Left renal pelvis (tissue), 4 donors: Measurements from ENCODE around the gene WLS. TPM values are rescaled to one million over a fixed set of nuclear protein-coding genes. Genes with fewer than 3 reads are reported as not detected.
"Not testable (repeated sequence)": the region's sequence is repeated elsewhere in the genome, so short reads cannot be mapped to it uniquely, and the experiment has no call there.

Experiments
- DNase-seq, 4 donors: peaks; one replicate each; pipeline ENCODE4 v3.0.0-alpha.2; 2013; ENCODE audit warnings: low read depth in 4 of 4, low spot score in 3 of 4
- polyA plus RNA-seq, 4 donors: library from polyadenylated mRNA; unstranded; fragments of 120-200 nt; gene quantifications; one replicate each; pipeline ENCODE4 v1.2.1, GENCODE V29; 2013; ENCODE audit not compliant: insufficient read length in 4 of 4

Gene WLS
- 100 to 1,000 TPM; 123 to 157 (median 145) TPM for polyA plus RNA-seq

DNA sequence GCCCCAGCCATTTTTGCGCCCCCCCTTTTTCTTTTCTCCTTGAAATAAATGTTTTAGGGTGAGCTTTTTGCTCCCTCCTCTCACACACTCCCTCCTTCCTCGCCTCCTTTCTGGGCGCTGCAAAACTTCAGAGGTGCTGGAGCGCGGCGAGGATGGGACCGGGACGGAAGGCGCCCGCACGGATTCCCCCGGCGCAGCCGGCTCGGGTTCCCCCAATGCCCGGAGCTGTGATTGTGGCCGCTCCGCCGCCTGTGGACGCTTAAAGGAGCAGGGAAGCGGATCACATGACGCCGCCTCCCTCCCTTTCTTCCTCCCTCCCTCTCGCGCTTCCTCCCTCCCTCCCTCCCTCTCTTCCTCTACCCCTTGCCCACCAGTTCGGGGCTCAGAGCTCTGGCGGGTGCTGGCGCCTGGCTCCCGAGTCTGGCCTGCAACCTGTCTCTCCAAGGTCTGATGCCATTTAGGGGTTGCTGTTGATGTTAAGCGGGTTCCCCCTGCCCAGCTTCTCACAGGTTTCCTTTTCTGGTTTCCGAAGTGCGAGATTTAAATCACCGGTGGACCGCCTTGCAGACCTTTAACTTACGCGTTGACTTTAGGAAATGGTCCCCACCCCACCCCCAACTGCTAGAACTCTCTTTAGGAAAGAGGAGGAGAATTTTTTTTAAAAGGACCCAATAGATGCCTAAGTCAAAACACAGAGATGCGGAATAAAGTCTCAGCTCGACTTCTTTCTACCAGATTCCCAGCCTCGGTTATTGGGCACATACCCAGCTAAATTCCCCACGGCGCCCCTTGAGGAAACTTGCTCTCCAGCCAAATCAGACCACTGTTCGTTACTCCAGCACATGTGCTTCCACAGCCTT, at the start of gene WLS:
Gene WLS, minus strand, starts transcription at position 235 of the 860 bp plus-strand sequence. Its CDS starts 224 bp downstream, at position 11.
- DNase-seq, result peak in 2 of 4 donors; percentile 74 to 75

DNA sequence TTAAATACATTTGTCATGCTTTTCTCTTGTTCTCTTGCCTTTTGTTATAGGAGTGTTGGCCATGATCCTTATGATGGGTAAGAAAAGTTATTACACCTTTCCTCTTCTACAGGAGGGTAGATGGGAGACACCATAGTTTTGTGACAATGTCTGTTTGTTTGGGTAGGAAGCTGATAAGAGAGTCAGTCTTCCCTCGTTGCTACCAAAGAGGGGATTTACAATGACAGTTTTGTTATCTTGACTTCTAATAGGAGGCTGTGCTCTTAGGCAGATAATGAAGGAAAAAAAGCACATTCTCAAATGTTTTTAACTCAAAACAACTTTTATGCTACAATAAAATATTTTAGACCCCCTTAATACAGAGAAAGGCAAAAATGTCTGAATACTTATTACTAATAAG, 48.0 kb upstream of the WLS start:
- DNase-seq, result no peak

DNA sequence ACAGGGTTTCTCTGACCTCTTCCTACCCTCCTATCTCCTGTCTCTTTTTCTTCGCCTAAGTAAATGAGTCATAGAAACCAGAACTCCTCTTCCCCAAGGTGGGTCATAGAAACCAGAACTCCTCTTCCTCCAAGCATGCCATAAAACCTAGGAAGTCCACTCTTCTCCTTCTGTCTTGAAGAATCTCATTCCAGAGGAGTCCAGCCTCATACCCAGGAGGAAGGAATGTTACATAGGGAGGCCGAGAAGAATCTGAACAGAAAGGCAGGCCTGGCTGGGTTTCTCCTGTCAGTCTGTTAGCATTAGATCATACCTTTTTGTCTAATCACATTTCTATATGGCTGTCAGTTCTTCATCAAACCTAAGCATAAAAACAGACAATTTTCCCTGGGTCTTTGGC, 47.5 kb upstream of the WLS start:
- DNase-seq, result no peak

DNA sequence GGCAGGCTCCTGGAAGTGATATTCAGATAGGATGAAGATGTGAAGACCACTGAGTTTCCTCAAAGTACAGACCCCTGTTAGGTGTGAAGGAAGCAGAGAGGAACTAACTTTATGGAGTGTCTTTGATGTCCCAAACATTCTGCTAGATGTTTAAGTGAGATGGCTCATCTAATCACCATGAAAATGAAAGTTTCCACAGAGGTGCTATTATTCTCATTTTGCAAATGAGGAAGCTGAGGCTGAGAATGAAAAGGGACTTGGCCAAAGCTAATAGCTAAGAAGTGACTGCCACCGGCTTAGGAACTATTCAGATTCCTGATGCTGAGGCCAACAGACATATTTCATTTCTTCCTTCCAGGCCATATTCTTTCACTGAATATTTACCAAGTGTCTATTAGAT, 45.9 kb upstream of the WLS start:
- DNase-seq, result no peak

DNA sequence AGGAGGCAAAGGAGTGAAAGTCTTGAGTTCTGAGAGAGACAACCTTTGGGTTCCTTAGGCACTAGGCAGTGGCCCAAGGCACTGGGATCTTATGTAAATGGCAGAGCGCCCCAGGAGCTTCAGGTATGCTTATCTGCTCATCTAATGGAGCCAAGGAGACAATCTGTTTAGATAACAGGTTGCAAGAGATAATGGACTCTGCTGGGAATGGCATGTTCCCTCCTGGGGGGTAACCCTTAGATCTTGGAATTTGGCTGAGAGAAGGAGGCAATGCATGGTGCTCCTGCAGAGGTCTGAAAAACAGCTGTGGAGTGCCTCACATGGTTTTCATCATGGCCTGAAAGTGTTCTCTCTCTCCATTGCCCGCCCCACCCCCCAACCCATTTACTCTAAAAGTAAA, 44.1 kb upstream of the WLS start:
- no peak for DNase-seq

DNA sequence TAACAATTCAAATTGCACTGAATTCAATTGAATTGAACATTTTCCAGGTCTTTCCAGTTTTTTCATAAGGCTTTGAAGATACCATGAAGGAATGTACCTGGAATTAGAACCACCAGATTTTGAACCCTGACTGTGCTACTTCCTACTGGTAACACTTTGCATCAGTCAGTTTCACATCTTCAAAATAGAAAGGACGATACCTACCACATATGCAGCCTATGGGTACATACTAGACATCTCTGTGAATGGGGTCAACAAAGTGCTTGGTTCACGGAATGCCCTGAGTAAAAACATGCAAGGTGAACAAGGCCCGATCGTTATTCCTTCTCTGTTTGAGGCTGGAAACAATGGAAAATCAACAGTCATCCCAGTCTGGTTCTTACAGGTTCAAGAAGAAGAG, 41.2 kb upstream of the WLS start:
- DNase-seq, result no peak

DNA sequence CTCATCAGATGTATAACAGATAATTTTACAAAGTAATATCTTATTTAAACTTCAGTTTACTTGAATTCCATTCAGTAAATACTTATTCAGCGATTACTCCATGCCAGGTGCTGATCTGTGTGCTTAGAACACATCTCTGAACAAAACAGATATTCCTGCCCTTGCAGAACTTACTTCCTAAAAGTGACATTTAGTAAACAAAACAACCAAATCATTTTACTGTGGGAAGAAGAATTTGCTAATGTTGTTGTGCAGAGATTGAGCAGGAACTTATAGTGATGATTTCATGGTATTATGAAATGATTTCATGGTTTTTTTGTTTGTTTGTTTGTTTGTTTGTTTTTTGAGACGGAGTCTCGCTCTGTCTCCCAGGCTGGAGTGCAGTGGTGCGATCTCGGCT, 39.3 kb upstream of the WLS start:
- DNase-seq, result no peak

GRCh38 chr1:68270951-68271350, 38.6 kb upstream of the WLS start:
- no peak for DNase-seq

DNA sequence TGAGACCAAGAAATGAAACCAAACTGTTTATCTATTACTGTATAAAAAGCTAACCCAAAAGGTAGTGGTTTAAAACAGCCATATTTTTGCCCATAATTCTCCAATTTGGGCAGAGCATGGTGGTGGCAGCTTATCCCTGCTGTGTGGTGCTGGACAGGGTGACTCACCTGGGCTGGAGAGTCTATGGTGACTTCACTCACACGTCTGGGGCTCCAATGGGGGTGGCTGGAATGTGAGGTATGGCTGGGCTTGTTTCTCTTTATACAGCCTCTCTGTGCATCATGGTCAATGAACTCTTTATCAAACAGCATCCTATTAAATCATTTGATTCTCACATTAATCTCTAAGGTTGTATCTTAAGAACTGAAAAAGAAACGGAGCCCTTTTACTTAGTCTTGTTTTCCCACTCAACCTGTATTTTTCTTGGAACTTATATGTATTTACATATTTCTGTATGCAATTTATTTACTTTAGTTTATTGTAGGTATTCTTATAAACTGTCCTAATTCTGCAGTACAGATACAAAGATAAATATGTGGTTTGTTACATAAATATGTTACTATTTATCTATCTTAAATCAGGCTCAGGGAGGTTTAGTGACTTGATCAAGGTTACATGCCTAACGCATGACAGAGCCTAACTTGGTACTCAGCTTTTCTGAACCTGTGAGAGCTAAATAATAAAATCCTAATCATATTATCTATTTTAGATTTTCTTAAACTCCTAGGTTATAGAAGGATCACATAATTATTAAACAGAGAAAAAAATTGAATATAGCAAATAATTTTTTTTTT, 37.5 kb upstream of the WLS start:
- no peak for DNase-seq

DNA sequence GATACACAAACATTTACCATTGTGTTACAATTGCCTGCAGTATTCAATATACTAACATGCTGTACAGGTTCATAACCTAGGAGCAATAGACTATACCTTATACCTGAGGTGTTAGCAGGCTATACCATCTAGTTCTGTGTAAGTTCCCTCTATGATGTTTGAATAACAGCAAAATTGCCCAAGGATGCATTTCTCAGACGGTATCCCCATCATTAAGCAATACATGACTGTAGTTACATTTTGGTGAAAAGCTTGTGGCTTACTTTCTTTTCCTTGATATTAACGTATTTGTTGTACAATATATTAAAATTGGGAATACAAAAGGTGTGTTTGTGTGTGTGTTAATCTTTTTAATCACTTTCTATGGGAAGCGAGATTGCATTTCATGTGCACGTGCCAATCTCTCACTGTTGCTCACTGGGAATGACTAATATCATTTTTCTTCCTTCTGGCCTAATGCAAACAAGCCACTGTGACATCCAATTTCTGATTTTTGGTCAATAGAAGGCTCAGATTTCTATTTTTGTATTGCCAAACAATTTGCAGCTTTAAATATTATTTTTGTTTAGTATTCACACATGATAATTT, 36.7 kb upstream of the WLS start:
- no peak for DNase-seq

DNA sequence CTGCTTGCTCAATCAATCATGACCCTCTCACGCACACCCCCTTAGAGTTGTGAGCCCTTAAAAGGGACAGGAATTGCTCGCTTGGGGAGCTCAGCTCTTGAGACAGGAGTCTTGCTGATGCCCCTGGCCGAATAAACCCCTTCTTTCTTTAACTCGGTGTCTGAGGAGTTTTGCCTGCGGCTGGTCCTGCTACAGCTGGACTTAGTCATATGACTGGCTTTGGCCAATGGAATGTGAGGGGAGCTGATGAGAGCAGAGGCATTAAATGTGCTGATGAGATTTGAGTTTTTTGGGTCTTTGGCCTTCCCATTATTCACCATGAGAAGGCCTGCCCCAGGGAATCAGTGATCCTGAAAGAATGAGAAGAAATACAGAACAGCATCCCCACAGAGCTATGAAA, 24.5 kb upstream of the WLS start:
- not testable (repeated sequence) for DNase-seq

GRCh38 chr1:68255301-68255700, 23.0 kb upstream of the WLS start:
- no peak for DNase-seq

- no peak for DNase-seq
These were observed 22.4 kb upstream of the WLS start for GRCh38 chr1:68254667-68255226.

DNA sequence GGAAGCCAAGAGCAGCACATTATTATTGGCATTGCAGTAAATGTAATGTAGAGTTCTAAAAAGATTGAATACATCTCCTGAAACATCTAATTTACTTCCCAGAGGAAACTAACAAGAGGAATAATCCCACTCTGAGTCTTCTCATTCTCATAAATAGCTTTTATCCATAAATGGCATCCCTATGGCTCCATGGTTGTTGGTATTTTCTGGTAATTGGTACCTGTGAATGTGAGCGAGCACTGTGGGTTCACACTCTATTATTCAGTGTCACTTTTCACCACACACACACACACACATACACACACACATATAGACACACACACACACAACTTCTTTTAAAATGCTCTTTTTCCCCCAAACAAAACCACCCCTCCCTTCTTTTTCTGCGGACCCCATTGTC, 4.7 kb upstream of the WLS start:
- DNase-seq, result no peak

GRCh38 chr1:68234094-68234493, 1.8 kb upstream of the WLS start:
- DNase-seq, result no peak

- DNase-seq, result no peak
These were observed 879 bp upstream of the WLS start for GRCh38 chr1:68233202-68233601.

DNA sequence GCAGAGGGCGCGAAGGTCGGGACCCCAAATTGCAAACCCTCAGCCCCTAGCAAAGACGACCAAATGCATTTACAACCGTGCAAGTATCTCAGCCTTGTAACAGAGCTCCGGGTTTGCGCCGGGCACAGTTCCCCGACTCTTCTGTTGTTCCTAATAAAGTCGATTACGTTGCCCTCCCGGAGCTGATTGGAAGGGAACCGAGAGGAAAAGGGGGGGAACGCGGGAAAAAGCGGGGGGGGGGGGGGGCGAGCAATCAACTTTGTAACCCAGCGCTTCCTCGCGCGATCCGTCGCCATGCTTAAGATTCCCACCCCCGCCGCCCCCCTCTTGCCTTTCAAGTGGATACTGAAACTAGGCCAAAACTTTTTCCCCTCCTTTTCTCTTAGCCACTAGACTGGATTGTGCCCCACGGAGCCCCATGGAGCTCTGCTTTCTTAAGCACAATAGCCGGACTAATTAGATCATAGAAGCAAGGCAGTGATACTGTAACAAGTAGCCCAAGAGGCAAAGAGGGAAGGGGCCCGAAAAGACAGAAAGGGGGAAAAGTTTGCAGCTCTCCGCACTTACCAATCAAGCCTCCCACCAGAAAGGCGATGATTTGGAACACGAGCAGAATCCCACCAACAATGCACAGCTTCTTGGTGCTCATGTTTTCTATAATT, 565 bp downstream of the WLS start:
- DNase-seq, result no peak

GRCh38 chr1:68230901-68231626, 1.3 kb downstream of the WLS start:
- no peak for DNase-seq

- no peak for DNase-seq
These were observed 1.9 kb downstream of the WLS start for GRCh38 chr1:68230484-68230802.
